ENCODE data around the gene FAN1. TPM values are rescaled to one million over a fixed set of nuclear protein-coding genes. Genes with fewer than 3 reads are reported as not detected.

Gene FAN1
- total and polyA plus RNA-seq, 2 of the 4 experiments (the other 2 are of a cell fraction) = 7.6 to 12.4 TPM

DNA sequence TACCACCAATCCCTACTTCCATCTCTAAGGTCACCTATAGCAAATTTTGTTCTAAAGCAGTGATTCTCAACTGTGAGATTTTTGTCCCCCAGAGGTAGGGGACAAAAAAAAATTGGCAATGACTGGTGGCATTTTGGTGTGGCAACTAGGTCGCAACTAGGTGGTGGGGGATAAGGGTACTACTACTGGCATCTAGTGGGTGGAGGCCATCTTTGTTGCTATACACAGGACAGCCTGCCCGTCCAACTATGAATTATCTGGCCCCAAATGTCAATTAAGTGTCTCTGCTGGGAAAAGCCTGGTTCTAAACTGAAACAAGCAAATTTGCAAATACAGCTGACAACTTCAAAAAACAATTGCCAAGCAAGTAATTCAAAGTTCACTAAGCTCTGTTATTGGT is 86.3 kb downstream of the FAN1 start:
- ATAC-seq (ENCODE audit: low read depth) (no peak), DNase-seq (no peak)
- in situ Hi-C loops (cut with MboI; ENCODE audit: low sequenced_read_pairs) = no loop called here
- Histone ChIP-seq H3K56ac (ENCODE audit: extremely low read depth, insufficient read depth, low read length) (no peak overlapping the region; the same call in 1 of the 2 replicates), H3K27ac (ENCODE audit: insufficient read depth, low read length) (no peak overlapping the region), H4K20me1 (ENCODE audit: insufficient read depth, low read length) (peaks cover 10% of the 10 kb centered on the region; the same call in 1 of the 2 replicates), H3K9ac (ENCODE audit: low read depth, low read length) (no peak overlapping the region), H3K18ac (ENCODE audit: low read depth, low read length) (no peak overlapping the region), H2AK9ac (replicated peaks; ENCODE audit: low read depth, low read length, poor library complexity) (peak overlapping the region; percentile 62), H3K9me1 (ENCODE audit: insufficient read depth, low read length) (peaks cover 6% of the 10 kb centered on the region; the same call in 1 of the 2 replicates), H3K23ac (ENCODE audit: low read depth, low read length) (peak overlapping the region; percentile 84), H2BK15ac (ENCODE audit: low read depth, low read length) (no peak overlapping the region), H3K4me1 (ENCODE audit: control insufficient read depth, insufficient read depth, low read length) (peaks cover 7% of the 10 kb centered on the region), H4K8ac (ENCODE audit: low read depth in 2 of 2, low read length in 2 of 2) (peak overlapping the region in 1 of 2 experiments; percentile 59; a peak in 1 of 4 replicates), H3K9me3 (ENCODE audit: control insufficient read depth, insufficient read depth, low read length) (no peaks in the 10 kb centered on the region), H2BK5ac (ENCODE audit: low read depth, low read length, poor library complexity, severe bottlenecking) (peak overlapping the region; percentile 15), H2AK5ac (ENCODE audit: low read depth, low read length) (0 out of 2 replicates have a peak overlapping the region, but pooled peaks have one; percentile 58), H3K14ac (replicated peaks; ENCODE audit: low read depth, low read length) (peak overlapping the region; percentile 31; the same call in 1 of the 2 replicates), H3K4me2 (ENCODE audit: low read depth, low read length) (peak overlapping the region; percentile 77), H3K36me3 (ENCODE audit: control insufficient read depth, insufficient read depth, low read length) (peaks cover 10% of the 10 kb centered on the region), H4K5ac (ENCODE audit: low read depth, low read length) (no peak overlapping the region), H2BK120ac (ENCODE audit: low read depth, low read length) (no peak overlapping the region), H2BK20ac (ENCODE audit: low read depth, low read length) (no peak overlapping the region), H3K4ac (ENCODE audit: low read depth, low read length) (0 out of 2 replicates have a peak overlapping the region, but pooled peaks have one; percentile 13), H4K91ac (ENCODE audit: insufficient read depth, low read depth, low read length) (no peak overlapping the region), H3K79me1 (ENCODE audit: low read depth in 1 of 2, low read length in 2 of 2) (peaks cover 29 to 45% of the 10 kb centered on the region in 2 experiments), H2AFZ (replicated peaks; ENCODE audit: low read length, poor library complexity) (peak overlapping the region; percentile 15), H3K27me3 (ENCODE audit: control insufficient read depth, insufficient read depth, low read length) (no peaks in the 10 kb centered on the region), H3K4me3 (ENCODE audit: insufficient read depth, low read depth, low read length) (peak overlapping the region; percentile 92)
- dilution Hi-C loops (cut with HindIII; ENCODE audit: low sequenced_read_pairs, unreplicated experiment) = no loop called here
- no TSS peak for BruUV-seq (replicated peaks)
- ChIA-PET POLR2A (ENCODE audit: unreplicated experiment) (no interaction called here), CTCF (no interaction called here)
- TF ChIP-seq RAD21 (IDR thresholded peaks at IDR 0.05; ENCODE audit: low read length) = no peak
- TF ChIP-seq MXI1 (IDR thresholded peaks at IDR 0.05; ENCODE audit: borderline replicate concordance, low read depth, low read length) = no peak
- TF ChIP-seq, protein P1, sequence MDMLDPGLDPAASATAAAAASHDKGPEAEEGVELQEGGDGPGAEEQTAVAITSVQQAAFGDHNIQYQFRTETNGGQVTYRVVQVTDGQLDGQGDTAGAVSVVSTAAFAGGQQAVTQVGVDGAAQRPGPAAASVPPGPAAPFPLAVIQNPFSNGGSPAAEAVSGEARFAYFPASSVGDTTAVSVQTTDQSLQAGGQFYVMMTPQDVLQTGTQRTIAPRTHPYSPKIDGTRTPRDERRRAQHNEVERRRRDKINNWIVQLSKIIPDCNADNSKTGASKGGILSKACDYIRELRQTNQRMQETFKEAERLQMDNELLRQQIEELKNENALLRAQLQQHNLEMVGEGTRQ (IDR thresholded peaks at IDR 0.05; ENCODE audit: low read depth, low read length) = no peak
- TF ChIP-seq, protein P2, sequence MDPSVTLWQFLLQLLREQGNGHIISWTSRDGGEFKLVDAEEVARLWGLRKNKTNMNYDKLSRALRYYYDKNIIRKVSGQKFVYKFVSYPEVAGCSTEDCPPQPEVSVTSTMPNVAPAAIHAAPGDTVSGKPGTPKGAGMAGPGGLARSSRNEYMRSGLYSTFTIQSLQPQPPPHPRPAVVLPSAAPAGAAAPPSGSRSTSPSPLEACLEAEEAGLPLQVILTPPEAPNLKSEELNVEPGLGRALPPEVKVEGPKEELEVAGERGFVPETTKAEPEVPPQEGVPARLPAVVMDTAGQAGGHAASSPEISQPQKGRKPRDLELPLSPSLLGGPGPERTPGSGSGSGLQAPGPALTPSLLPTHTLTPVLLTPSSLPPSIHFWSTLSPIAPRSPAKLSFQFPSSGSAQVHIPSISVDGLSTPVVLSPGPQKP (IDR thresholded peaks at IDR 0.05; ENCODE audit: borderline replicate concordance, low read depth, low read length) = no peak
- TF ChIP-seq, protein P3, sequence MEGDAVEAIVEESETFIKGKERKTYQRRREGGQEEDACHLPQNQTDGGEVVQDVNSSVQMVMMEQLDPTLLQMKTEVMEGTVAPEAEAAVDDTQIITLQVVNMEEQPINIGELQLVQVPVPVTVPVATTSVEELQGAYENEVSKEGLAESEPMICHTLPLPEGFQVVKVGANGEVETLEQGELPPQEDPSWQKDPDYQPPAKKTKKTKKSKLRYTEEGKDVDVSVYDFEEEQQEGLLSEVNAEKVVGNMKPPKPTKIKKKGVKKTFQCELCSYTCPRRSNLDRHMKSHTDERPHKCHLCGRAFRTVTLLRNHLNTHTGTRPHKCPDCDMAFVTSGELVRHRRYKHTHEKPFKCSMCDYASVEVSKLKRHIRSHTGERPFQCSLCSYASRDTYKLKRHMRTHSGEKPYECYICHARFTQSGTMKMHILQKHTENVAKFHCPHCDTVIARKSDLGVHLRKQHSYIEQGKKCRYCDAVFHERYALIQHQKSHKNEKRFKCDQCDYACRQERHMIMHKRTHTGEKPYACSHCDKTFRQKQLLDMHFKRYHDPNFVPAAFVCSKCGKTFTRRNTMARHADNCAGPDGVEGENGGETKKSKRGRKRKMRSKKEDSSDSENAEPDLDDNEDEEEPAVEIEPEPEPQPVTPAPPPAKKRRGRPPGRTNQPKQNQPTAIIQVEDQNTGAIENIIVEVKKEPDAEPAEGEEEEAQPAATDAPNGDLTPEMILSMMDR (conservative IDR thresholded peaks at IDR 0.05; ENCODE audit: low read depth, low read length) = no peak
- no peak for TF ChIP-seq CHD1 (IDR thresholded peaks at IDR 0.05; ENCODE audit: low read depth, low read length)
- no peak for TF ChIP-seq MAFK (IDR thresholded peaks at IDR 0.05; ENCODE audit: low read depth, low read length)
- no peak for TF ChIP-seq NFE2L2 (IDR thresholded peaks at IDR 0.05; ENCODE audit: low read depth, low read length)
- TF ChIP-seq SMC3 (IDR thresholded peaks at IDR 0.05; ENCODE audit: low read depth, low read length) = no peak
- TF ChIP-seq FOS (IDR thresholded peaks at IDR 0.05; ENCODE audit: low read depth, low read length) = no peak
- no peak for TF ChIP-seq RCOR1 (IDR thresholded peaks at IDR 0.05; ENCODE audit: insufficient replicate concordance, low read length)
- no peak for TF ChIP-seq MAZ (IDR thresholded peaks at IDR 0.05; ENCODE audit: borderline replicate concordance, low read depth, low read length)
- TF ChIP-seq POLR2A (IDR thresholded peaks at IDR 0.05; ENCODE audit: low read depth, low read length) = no peak
- no CpG with 5 or more reads among the region's 2 CpGs for WGBS, 2 experiments (ENCODE audit: extremely low coverage in 2 of 2, insufficient read length in 1 of 2)
- intact Hi-C loops (cut with micrococcal nuclease) = loop anchor here (2.0 to 10.0 kb wide), 4 partner anchors 47 to 335 kb away; partner anchors contain the start of gene KLF13
